KMS-11 (cell line): ENCODE measurements around the gene PLXNA2.
A peak's percentile ranks its signal among the peaks of the same experiment; 100 is the strongest.

Source experiments
- H2AFZ ChIP-seq: fragments of 200-600 bp; sonication (generic); 2 replicates; pipeline ENCODE4 v1.6.1; 2016; ENCODE audit warnings: antibody characterized with exemption, mixed run types, low read depth
- H3K27ac ChIP-seq: fragments of 200-600 bp; sonication (generic); 2 replicates; pipeline ENCODE4 v1.6.1; 2016; ENCODE audit warnings: mild to moderate bottlenecking, mixed run types
- H3K27me3 ChIP-seq: fragments of 200-600 bp; sonication (generic); 2 replicates; pipeline ENCODE4 v1.6.1; 2017; ENCODE audit warnings: mild to moderate bottlenecking, low read depth, mixed run types, moderate library complexity; ENCODE audit not compliant: insufficient read depth
- H3K36me3 ChIP-seq: fragments of 200-600 bp; sonication (generic); 2 replicates; pipeline ENCODE4 v1.6.1; 2017; ENCODE audit warnings: mild to moderate bottlenecking, mixed run types; ENCODE audit not compliant: insufficient read depth
- H3K4me1 ChIP-seq: fragments of 200-600 bp; sonication (generic); 2 replicates; pipeline ENCODE4 v1.6.1; 2016; ENCODE audit warnings: mild to moderate bottlenecking, low read depth, mixed run types; ENCODE audit not compliant: poor library complexity, severe bottlenecking
- H3K4me2 ChIP-seq: fragments of 200-600 bp; sonication (generic); 2 replicates; pipeline ENCODE4 v1.7.0; 2016; ENCODE audit warnings: mild to moderate bottlenecking, mixed run types
- H3K4me3 ChIP-seq: fragments of 200-600 bp; sonication (generic); IDR thresholded peaks from 2 replicates; pipeline ENCODE4 v1.6.1; 2017; ENCODE audit warnings: low read depth, low read length, mixed read lengths; ENCODE audit not compliant: insufficient read depth
- H3K79me2 ChIP-seq: fragments of 200-600 bp; sonication (generic); 2 replicates; pipeline ENCODE4 v1.6.1; 2016; ENCODE audit warnings: low read depth, mixed run types; ENCODE audit not compliant: insufficient read depth
- H3K9ac ChIP-seq: fragments of 200-600 bp; sonication (generic); 2 replicates; pipeline ENCODE4 v1.6.1; 2016; ENCODE audit warnings: mild to moderate bottlenecking, mixed run types
- H4K20me1 ChIP-seq: fragments of 200-600 bp; sonication (generic); 2 replicates; pipeline ENCODE4 v1.6.1; 2016; ENCODE audit warnings: mild to moderate bottlenecking, mixed run types; ENCODE audit not compliant: insufficient read depth
- TF ChIP-seq, protein P1 (sequence below): fragments of 200-600 bp; sonication (generic); conservative IDR thresholded peaks from 2 replicates; pipeline ENCODE4 v1.6.1; 2017; ENCODE audit warnings: low read depth, mild to moderate bottlenecking, antibody characterized with exemption, low read length, moderate library complexity, mixed read lengths

The PLXNA2 gene

GRCh38 chr1:208243967-208244916, at the start of gene PLXNA2:
Gene PLXNA2 (minus strand): TSS chr1:208244384. CDS start chr1:208217922, 26,462 bp downstream.
- Histone ChIP-seq H3K27ac (peak within 1 kb of the TSS; percentile 0; the same call in 1 of the 2 replicates), H2AFZ (peak within 1 kb of the TSS; percentile 87), H4K20me1 (no peaks in the 10 kb centered on the region)

DNA sequence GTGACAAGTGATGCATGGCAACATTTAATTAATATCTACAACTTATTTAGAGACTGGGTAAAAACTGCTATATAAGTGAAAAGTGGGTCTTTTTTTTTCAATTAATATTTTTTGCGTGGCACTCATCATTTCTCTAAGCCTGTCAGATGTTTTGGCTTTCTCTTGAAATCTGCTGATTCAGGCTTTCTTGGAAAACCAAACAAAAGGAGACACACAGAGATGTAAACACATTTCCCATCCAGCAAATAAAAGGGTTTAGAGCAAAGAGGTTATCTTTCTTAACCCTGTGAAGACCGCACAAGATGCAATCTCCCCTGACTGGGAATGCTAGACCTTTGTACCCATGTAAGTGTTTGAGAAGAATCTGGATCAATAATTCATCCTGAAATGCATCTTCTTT, 48.7 kb upstream of the PLXNA2 start:
- Histone ChIP-seq H2AFZ (no peak overlapping the region), H3K79me2 (no peaks in the 10 kb centered on the region), H4K20me1 (no peaks in the 10 kb centered on the region), H3K9ac (no peak overlapping the region), H3K27ac (no peak overlapping the region), H3K4me2 (no peak overlapping the region), H3K27me3 (no peaks in the 10 kb centered on the region), H3K4me3 (no peak overlapping the region), H3K4me1 (no peaks in the 10 kb centered on the region), H3K36me3 (no peaks in the 10 kb centered on the region)
- TF ChIP-seq, protein P1, sequence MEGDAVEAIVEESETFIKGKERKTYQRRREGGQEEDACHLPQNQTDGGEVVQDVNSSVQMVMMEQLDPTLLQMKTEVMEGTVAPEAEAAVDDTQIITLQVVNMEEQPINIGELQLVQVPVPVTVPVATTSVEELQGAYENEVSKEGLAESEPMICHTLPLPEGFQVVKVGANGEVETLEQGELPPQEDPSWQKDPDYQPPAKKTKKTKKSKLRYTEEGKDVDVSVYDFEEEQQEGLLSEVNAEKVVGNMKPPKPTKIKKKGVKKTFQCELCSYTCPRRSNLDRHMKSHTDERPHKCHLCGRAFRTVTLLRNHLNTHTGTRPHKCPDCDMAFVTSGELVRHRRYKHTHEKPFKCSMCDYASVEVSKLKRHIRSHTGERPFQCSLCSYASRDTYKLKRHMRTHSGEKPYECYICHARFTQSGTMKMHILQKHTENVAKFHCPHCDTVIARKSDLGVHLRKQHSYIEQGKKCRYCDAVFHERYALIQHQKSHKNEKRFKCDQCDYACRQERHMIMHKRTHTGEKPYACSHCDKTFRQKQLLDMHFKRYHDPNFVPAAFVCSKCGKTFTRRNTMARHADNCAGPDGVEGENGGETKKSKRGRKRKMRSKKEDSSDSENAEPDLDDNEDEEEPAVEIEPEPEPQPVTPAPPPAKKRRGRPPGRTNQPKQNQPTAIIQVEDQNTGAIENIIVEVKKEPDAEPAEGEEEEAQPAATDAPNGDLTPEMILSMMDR: no peak

More at GRCh38 chr1:208243967-208244916, at the start of gene PLXNA2:
- H3K4me3 ChIP-seq: peak within 1 kb of the TSS; percentile 79
- TF ChIP-seq, protein P1: no peak
- H3K79me2 ChIP-seq: no peaks in the 10 kb centered on the region; the same call in 1 of the 2 replicates
- H3K9ac ChIP-seq: peak within 1 kb of the TSS; percentile 52
- no peaks in the 10 kb centered on the region for H3K27me3 ChIP-seq
- H3K4me2 ChIP-seq: peak within 1 kb of the TSS; percentile 77
- H3K4me1 ChIP-seq: peaks cover 18% of the 10 kb centered on the region
- H3K36me3 ChIP-seq: no peaks in the 10 kb centered on the region

DNA sequence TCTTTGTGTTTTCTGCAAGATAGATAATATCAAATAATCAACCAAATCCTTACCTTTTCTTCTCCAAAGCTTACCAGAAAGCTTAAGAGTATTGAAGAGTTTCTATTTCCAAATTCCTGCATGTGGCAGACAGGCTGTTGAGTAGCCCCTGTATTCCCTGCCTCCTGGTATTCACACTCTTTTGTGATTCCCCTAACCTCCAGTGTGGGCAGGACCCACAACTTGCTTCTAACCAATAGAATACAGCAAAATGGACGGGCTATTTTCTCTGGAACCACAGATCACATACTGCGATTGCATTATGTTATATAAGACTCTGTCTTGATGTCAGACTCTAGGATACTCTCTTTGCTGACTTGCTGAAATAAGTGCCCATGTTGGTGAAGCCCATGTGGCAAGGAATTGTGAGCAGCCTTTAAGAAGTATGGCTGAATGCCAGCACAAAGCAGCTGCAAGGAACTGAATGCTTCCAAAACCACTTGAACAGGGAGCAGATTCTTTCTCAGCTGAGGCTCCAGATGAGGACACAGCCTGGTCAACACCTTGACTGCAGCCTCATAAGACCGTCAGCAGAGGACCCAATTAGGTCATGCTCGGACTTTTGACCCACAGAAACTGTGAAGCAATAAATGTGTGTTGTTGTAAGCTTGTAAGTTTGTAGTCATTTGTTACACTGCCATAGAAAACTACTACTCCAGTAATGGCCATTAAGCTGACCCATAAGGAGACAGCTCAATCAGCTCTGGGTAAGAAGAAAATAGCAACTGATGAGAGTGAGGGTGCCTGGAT, 47.9 kb upstream of the PLXNA2 start:
- Histone ChIP-seq H3K27me3 (no peaks in the 10 kb centered on the region), H3K4me3 (no peak overlapping the region), H3K4me1 (no peaks in the 10 kb centered on the region), H3K9ac (no peak overlapping the region), H3K4me2 (no peak overlapping the region), H2AFZ (no peak overlapping the region), H3K36me3 (no peaks in the 10 kb centered on the region), H4K20me1 (no peaks in the 10 kb centered on the region), H3K79me2 (no peaks in the 10 kb centered on the region), H3K27ac (no peak overlapping the region)
- TF ChIP-seq, protein P1: no peak

DNA sequence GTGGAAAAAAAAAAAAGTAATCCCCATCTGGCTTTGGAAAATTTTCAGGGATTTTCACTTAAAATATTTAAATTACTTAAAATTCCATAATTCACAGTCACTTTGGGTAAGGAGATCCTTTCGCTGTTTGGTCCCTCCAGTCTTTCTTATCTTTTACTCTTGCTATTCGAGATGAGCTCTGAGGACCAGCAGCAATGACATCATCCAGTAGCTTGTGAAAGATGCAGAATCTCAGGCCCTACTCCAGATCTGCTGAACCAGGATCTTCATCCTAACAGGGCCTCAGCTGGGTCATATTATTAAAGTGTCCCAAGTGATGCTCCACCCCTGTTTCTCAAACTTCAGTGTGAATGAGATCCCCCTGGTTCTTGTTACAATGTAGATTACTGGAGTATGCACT, 46.9 kb upstream of the PLXNA2 start:
- H3K4me3 ChIP-seq: no peak overlapping the region
- H2AFZ ChIP-seq: no peak overlapping the region
- H3K79me2 ChIP-seq: no peaks in the 10 kb centered on the region
- no peak overlapping the region for H3K27ac ChIP-seq
- no peak overlapping the region for H3K9ac ChIP-seq
- no peaks in the 10 kb centered on the region for H3K36me3 ChIP-seq
- no peaks in the 10 kb centered on the region for H3K27me3 ChIP-seq
- no peaks in the 10 kb centered on the region for H3K4me1 ChIP-seq
- H3K4me2 ChIP-seq: no peak overlapping the region
- TF ChIP-seq, protein P1: no peak
- H4K20me1 ChIP-seq: no peaks in the 10 kb centered on the region
